Fibroblast of mammary gland (primary cell): ENCODE measurements around the gene DRG2.

ENCODE experiments used
- DNase-seq: peaks from one replicate; pipeline ENCODE4 v3.0.0-alpha.2; 2010; ENCODE audit warnings: low read depth
- H3K4me3 ChIP-seq: 2 replicates; pipeline ENCODE4 v1.5.1; 2011; ENCODE audit warnings: low read depth, mild to moderate bottlenecking, low read length, moderate library complexity; ENCODE audit not compliant: control insufficient read depth
- CTCF ChIP-seq: conservative IDR thresholded peaks from 2 replicates; pipeline ENCODE4 v1.5.1; 2011; ENCODE audit warnings: low read depth, low read length, inconsistent platforms; ENCODE audit not compliant: control insufficient read depth, insufficient read depth

The DRG2 gene

GRCh38 chr17:18141210-18141803 lies 53.6 kb downstream of the DRG2 start:
- TF ChIP-seq CTCF = peak; percentile 59
- no peak overlapping the region for H3K4me3 ChIP-seq
- DNase-seq = peak; percentile 66

GRCh38 chr17:18142417-18142816 lies 54.7 kb downstream of the DRG2 start:
- no peak for TF ChIP-seq CTCF
- no peak overlapping the region for H3K4me3 ChIP-seq

GRCh38 chr17:18143044-18143936 lies 55.5 kb downstream of the DRG2 start:
- no peak overlapping the region for H3K4me3 ChIP-seq
- TF ChIP-seq CTCF = peak; percentile 47
- DNase-seq = peak; percentile 30

More at GRCh38 chr17:18142417-18142816, 54.7 kb downstream of the DRG2 start:
- DNase-seq = no peak

- H3K4me3 ChIP-seq = no peak overlapping the region
- no peak for TF ChIP-seq CTCF
- DNase-seq = no peak
These were observed 56.5 kb downstream of the DRG2 start for GRCh38 chr17:18144261-18144660.

GRCh38 chr17:18144855-18145254 lies 57.1 kb downstream of the DRG2 start:
- DNase-seq = no peak
- H3K4me3 ChIP-seq = no peak overlapping the region
- TF ChIP-seq CTCF = no peak

- DNase-seq = no peak
These were observed 58.1 kb downstream of the DRG2 start for GRCh38 chr17:18145811-18146210.

More at GRCh38 chr17:18145811-18146210, 58.1 kb downstream of the DRG2 start:
- TF ChIP-seq CTCF = no peak
- H3K4me3 ChIP-seq = no peak overlapping the region
